ENCODE results near the gene RALY.

- TF ChIP-seq POLR2AphosphoS5 (IDR thresholded peaks at IDR 0.05) (peak; percentile 65 to 83), POLR2A (IDR thresholded peaks at IDR 0.05) (peak in 2 of 4 donors; percentile 78 to 84), CTCF (IDR thresholded peaks at IDR 0.05) (no peak), EP300 (IDR thresholded peaks at IDR 0.05) (no peak)
Measured at GRCh38 chr20:33992923-33993575, 662 bp upstream of the RALY start.

Data from upper lobe of left lung (tissue), 4 donors.